ENCODE data around the gene SCFD2. TPM values are rescaled to one million over a fixed set of nuclear protein-coding genes. Genes with fewer than 3 reads are reported as not detected.

SCFD2 gene
- polyA plus RNA-seq, 3 donors = 5.4 to 9.4 (median 6.7) TPM

DNA sequence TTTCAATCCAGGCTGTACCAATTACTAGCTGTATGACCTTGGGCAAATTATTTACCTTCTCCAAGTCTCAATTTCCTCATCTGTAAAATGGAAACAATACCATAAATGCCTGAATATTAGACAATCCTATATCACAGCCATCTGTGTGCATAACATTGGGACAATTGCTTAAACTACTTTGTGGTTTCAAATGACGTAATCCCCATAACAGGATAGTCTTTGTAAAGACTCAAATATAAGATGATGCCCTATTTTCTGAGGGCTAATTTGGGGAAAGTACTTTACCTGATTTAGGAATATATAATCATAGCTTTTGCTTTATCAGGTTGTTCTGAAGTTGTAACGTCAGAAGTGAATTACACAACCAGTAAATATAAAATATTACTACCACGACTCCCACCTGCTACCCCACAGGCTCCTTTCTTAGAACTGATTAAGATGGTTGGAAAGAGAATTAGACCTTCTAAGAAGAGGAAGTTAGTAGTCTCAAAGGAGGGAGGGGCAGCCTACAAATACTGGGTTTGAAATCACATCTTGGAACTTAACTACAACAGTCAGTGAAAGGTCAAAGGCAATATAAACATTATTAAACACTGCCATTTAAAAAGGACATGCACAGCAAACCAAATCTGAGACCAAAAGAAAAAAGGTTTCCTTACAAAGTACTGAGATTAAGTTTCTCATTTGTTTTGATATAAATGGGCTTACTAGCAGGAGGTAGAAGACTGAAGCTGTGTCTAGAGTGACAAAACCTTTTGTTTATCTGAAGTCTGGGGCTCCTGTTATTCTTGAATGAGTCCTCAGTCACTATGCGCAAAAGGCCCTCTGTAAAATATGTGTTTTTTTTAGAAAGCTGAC is 215.0 kb downstream of the SCFD2 start:
- Histone ChIP-seq H4K20me1 (ENCODE audit: insufficient read depth, low read length) (no peaks in the 10 kb centered on the region), H3K4me2 (replicated peaks; ENCODE audit: extremely low read depth, low read length, poor library complexity, severe bottlenecking) (no peak overlapping the region), H3K27ac (ENCODE audit: low read depth in 1 of 2, low read length in 2 of 2) (no peak overlapping the region), H2AFZ (ENCODE audit: insufficient read depth, low read depth, low read length, poor library complexity, severe bottlenecking) (no peak overlapping the region), H3K4me3 (replicated peaks in 1 of 3; ENCODE audit: low read depth in 2 of 3, low read length in 3 of 3) (no peak overlapping the region), H3K9me3 (replicated peaks in 1 of 2; ENCODE audit: control insufficient read depth in 1 of 2, insufficient read depth in 1 of 2, low read length in 2 of 2) (peaks cover 0 to 11% of the 10 kb centered on the region in 2 donors), H3K36me3 (replicated peaks in 1 of 2; ENCODE audit: control insufficient read depth in 1 of 2, insufficient read depth in 2 of 2, low read length in 2 of 2) (no peaks in the 10 kb centered on the region), H3K4me1 (ENCODE audit: control insufficient read depth in 1 of 2, insufficient read depth in 2 of 2, low read length in 2 of 2) (no peaks in the 10 kb centered on the region), H3K9ac (ENCODE audit: insufficient read depth, low read length, poor library complexity, severe bottlenecking) (no peak overlapping the region), H3K79me2 (ENCODE audit: insufficient read depth, low read length) (no peaks in the 10 kb centered on the region), H3K27me3 (ENCODE audit: control insufficient read depth in 2 of 2, insufficient read depth in 2 of 2, low read length in 2 of 2) (no peaks in the 10 kb centered on the region)
- TF ChIP-seq, protein P1, sequence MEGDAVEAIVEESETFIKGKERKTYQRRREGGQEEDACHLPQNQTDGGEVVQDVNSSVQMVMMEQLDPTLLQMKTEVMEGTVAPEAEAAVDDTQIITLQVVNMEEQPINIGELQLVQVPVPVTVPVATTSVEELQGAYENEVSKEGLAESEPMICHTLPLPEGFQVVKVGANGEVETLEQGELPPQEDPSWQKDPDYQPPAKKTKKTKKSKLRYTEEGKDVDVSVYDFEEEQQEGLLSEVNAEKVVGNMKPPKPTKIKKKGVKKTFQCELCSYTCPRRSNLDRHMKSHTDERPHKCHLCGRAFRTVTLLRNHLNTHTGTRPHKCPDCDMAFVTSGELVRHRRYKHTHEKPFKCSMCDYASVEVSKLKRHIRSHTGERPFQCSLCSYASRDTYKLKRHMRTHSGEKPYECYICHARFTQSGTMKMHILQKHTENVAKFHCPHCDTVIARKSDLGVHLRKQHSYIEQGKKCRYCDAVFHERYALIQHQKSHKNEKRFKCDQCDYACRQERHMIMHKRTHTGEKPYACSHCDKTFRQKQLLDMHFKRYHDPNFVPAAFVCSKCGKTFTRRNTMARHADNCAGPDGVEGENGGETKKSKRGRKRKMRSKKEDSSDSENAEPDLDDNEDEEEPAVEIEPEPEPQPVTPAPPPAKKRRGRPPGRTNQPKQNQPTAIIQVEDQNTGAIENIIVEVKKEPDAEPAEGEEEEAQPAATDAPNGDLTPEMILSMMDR (IDR thresholded peaks at IDR 0.05) = no peak
- H3K36me3 Mint-ChIP-seq = peaks cover 0 to 4% of the 10 kb centered on the region in 2 donors
- WGBS (ENCODE audit: insufficient coverage) = no CpG with 5 or more reads among the region's 4 CpGs
- intact Hi-C loops (cut with micrococcal nuclease) = no loop called here
- H3K4me1 Mint-ChIP-seq = peaks cover 3% of the 10 kb centered on the region
- no peaks in the 10 kb centered on the region for H3K27me3 Mint-ChIP-seq (ENCODE audit: low read depth in 3 of 3)
- H3K27ac Mint-ChIP-seq = no peak overlapping the region
- no peak for DNase-seq
- no peak overlapping the region for H3K4me3 Mint-ChIP-seq
- H3K9me3 Mint-ChIP-seq = peaks cover 0 to 13% (median 3%) of the 10 kb centered on the region in 7 donors

DNA sequence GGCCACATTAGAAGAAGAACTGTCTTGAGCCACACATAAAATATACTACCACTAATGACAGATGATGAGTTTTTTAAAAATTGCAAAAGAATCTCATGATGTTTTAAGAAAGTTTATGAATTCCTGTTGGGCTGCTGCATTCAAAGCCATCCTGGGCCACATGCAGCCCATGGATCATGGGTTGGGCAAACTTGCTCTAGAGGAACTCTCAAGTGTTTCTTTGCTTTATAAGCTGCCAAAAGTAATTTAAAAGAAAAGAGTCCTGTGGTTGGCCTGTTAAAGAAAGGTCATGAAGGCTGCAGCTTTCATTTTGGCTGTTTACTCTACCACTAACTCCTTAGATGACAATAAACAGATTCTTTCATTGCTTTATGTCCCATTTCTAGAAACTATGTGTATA is 218.2 kb downstream of the SCFD2 start:
- intact Hi-C loops (cut with micrococcal nuclease) = no loop called here
- Mint-ChIP-seq H3K27me3 (ENCODE audit: low read depth in 3 of 3) (peaks cover 0 to 3% (median 0%) of the 10 kb centered on the region in 3 donors), H3K4me3 (no peak overlapping the region), H3K36me3 (peaks cover 18% of the 10 kb centered on the region in 2 donors), H3K27ac (no peak overlapping the region), H3K4me1 (peaks cover 3% of the 10 kb centered on the region), H3K9me3 (no peaks in the 10 kb centered on the region)
- Histone ChIP-seq H3K9ac (ENCODE audit: insufficient read depth, low read length, poor library complexity, severe bottlenecking) (no peak overlapping the region), H3K36me3 (replicated peaks in 1 of 2; ENCODE audit: control insufficient read depth in 1 of 2, insufficient read depth in 2 of 2, low read length in 2 of 2) (peaks cover 14% of the 10 kb centered on the region in 2 donors), H3K27me3 (ENCODE audit: control insufficient read depth in 2 of 2, insufficient read depth in 2 of 2, low read length in 2 of 2) (no peaks in the 10 kb centered on the region), H3K4me3 (replicated peaks in 1 of 3; ENCODE audit: low read depth in 2 of 3, low read length in 3 of 3) (no peak overlapping the region), H4K20me1 (ENCODE audit: insufficient read depth, low read length) (no peaks in the 10 kb centered on the region), H3K4me2 (replicated peaks; ENCODE audit: extremely low read depth, low read length, poor library complexity, severe bottlenecking) (no peak overlapping the region), H3K27ac (ENCODE audit: low read depth in 1 of 2, low read length in 2 of 2) (no peak overlapping the region), H3K79me2 (ENCODE audit: insufficient read depth, low read length) (no peaks in the 10 kb centered on the region), H2AFZ (ENCODE audit: insufficient read depth, low read depth, low read length, poor library complexity, severe bottlenecking) (no peak overlapping the region), H3K4me1 (ENCODE audit: control insufficient read depth in 1 of 2, insufficient read depth in 2 of 2, low read length in 2 of 2) (no peaks in the 10 kb centered on the region), H3K9me3 (replicated peaks in 1 of 2; ENCODE audit: control insufficient read depth in 1 of 2, insufficient read depth in 1 of 2, low read length in 2 of 2) (no peaks in the 10 kb centered on the region)
- DNase-seq = no peak
- TF ChIP-seq, protein P1 (IDR thresholded peaks at IDR 0.05) = no peak
